Activated CD4-positive, alpha-beta T cell treated with anti-CD3 and anti-CD28 coated beads for 36 hours (primary cell): ENCODE measurements around the gene CRHR1. TPM values are rescaled to one million over a fixed set of nuclear protein-coding genes. Genes with fewer than 3 reads are reported as not detected.

Experiments used
- ATAC-seq: fragments of 200-7000 bp; cut with Tn5 transposase; one replicate; pipeline ENCODE4 v1.10.0; 2021; ENCODE audit warnings: mild to moderate bottlenecking, moderate library complexity
- CTCF ChIA-PET: fragments of 350-600 bp; sonication (Branson Sonifier 250); formaldehyde crosslinking; loops from one replicate; lab custom pipeline; 2021; ENCODE audit warnings: antibody characterized with exemption; lab: Charles Lee
- POLR2A ChIA-PET: fragments of 350-600 bp; sonication (Branson Sonifier 250); formaldehyde crosslinking; loops from one replicate; lab custom pipeline; 2021; ENCODE audit warnings: antibody characterized with exemption, inconsistent platforms; lab: Charles Lee
- DNase-seq: peaks from one replicate; pipeline ENCODE4 v3.0.0-alpha.2; 2020
- H3K27ac Mint-ChIP-seq: one replicate; pipeline ENCODE4 v1.8.0; 2021; ENCODE audit warnings: mixed read lengths
- H3K27me3 Mint-ChIP-seq: one replicate; pipeline ENCODE4 v1.8.0; 2021; ENCODE audit warnings: mixed read lengths
- H3K36me3 Mint-ChIP-seq: one replicate; pipeline ENCODE4 v1.8.0; 2021; ENCODE audit warnings: low read depth, mixed read lengths
- H3K4me1 Mint-ChIP-seq: one replicate; pipeline ENCODE4 v1.8.0; 2021; ENCODE audit warnings: mixed read lengths
- H3K4me3 Mint-ChIP-seq: one replicate; pipeline ENCODE4 v1.8.0; 2021; ENCODE audit warnings: mild to moderate bottlenecking, moderate library complexity, mixed read lengths
- H3K9me3 Mint-ChIP-seq: one replicate; pipeline ENCODE4 v1.8.0; 2021; ENCODE audit warnings: low read depth, mixed read lengths
- intact Hi-C, 2 experiments: fragments of 100-400 bp; cut with DNase I in 1 of 2; cut with micrococcal nuclease in 1 of 2; formaldehyde crosslinking; loops; one replicate each; pipeline versions ENCODE4 v1.14.2 to v1.15.1; 2022 to 2024; cut with DNase I, micrococcal nuclease
- total RNA-seq, 2 experiments: library from RNA; stranded (reverse); gene quantifications; one replicate each; pipeline ENCODE4 v1.2.3, GENCODE V29; 2021

Gene CRHR1
- total RNA-seq, 2 experiments from 2014 or later: not detected

- CTCF ChIA-PET: interaction anchor here (0.6 kb wide), 1 partner anchor 151 kb away, joined by 3 read pairs; no protein-coding TSS in a partner anchor
- POLR2A ChIA-PET: no interaction called here
- no peaks in the 10 kb centered on the region for H3K9me3 Mint-ChIP-seq
- H3K36me3 Mint-ChIP-seq: no peaks in the 10 kb centered on the region
- peaks cover 34% of the 10 kb centered on the region for H3K27me3 Mint-ChIP-seq
- no peak for ATAC-seq
- H3K4me1 Mint-ChIP-seq: no peaks in the 10 kb centered on the region
- no peak overlapping the region for H3K27ac Mint-ChIP-seq
- intact Hi-C loops: no loop called here
- DNase-seq: no peak
- H3K4me3 Mint-ChIP-seq: no peak overlapping the region
Measured at GRCh38 chr17:45791041-45791582, 7.0 kb downstream of the CRHR1 start.

DNA sequence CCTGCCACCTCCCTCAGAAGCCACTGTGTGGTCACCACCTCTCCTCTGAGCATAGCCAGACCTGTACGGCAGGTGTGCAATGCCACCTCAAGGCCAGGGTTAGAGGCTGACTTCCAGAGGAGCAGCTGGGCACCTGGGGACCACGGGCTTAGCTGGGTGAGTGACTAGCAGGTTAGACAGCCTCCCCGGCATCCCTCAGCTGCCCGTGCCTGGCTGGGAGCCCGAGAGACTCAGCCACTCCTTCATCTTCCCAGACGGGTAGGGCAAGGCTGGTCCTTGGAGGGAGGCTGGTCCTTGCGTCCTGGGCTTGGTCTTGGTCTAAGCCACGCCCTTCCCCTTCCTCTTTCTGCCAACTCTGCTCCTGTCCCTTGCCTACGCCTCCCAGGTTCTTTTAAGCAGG is 7.8 kb downstream of the CRHR1 start:
- Mint-ChIP-seq H3K27ac (no peak overlapping the region), H3K4me3 (no peak overlapping the region), H3K27me3 (peaks cover 35% of the 10 kb centered on the region), H3K4me1 (no peaks in the 10 kb centered on the region), H3K9me3 (no peaks in the 10 kb centered on the region), H3K36me3 (no peaks in the 10 kb centered on the region)
- intact Hi-C loops: no loop called here
- ATAC-seq (no peak), DNase-seq (no peak)
- CTCF ChIA-PET: no interaction called here
- POLR2A ChIA-PET: interaction anchor here (0.5 kb wide), 1 partner anchor 12 kb away, joined by 4 read pairs; no protein-coding TSS in a partner anchor

GRCh38 chr17:45792437-45792836 is 8.3 kb downstream of the CRHR1 start:
- intact Hi-C loops: no loop called here
- Mint-ChIP-seq H3K27me3 (peaks cover 32% of the 10 kb centered on the region), H3K27ac (no peak overlapping the region), H3K9me3 (no peaks in the 10 kb centered on the region), H3K4me1 (no peaks in the 10 kb centered on the region), H3K36me3 (no peaks in the 10 kb centered on the region), H3K4me3 (no peak overlapping the region)
- DNase-seq (no peak), ATAC-seq (no peak)
- CTCF ChIA-PET: no interaction called here
- POLR2A ChIA-PET: interaction anchor here (0.5 kb wide), 1 partner anchor 12 kb away, joined by 4 read pairs; no protein-coding TSS in a partner anchor

GRCh38 chr17:45792995-45793755 is 9.1 kb downstream of the CRHR1 start:
- ChIA-PET POLR2A (no interaction called here), CTCF (no interaction called here)
- Mint-ChIP-seq H3K27me3 (peaks cover 30% of the 10 kb centered on the region), H3K9me3 (no peaks in the 10 kb centered on the region), H3K4me3 (no peak overlapping the region), H3K27ac (no peak overlapping the region), H3K36me3 (no peaks in the 10 kb centered on the region), H3K4me1 (no peaks in the 10 kb centered on the region)
- ATAC-seq (no peak), DNase-seq (no peak)
- intact Hi-C loops: no loop called here

DNA sequence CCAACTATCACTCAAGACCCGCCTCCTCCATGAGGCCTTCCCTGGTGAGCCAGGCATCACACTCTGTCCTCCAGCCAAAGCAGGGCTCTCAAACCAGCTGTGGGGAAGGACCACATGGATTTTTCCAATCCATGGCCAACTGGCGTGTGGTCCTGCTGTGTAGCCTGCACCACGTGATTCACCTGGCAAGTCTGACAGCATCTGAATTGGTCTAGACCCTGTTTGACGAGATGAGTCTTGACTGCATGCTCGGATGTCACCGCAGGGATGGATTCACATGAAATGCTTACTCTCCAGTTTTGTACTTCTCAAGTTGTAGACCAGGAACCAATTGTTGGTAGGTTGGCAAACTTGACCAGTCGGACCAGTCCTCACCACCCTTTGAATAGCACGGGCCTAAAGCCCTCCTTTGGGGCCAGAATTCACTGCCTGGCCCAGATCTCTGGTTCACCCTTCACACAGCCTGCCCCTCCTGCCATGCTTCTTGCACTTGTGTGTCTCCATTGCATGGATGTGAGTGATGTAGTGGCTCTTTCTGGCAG is 9.9 kb downstream of the CRHR1 start:
- intact Hi-C loops: no loop called here

DNA sequence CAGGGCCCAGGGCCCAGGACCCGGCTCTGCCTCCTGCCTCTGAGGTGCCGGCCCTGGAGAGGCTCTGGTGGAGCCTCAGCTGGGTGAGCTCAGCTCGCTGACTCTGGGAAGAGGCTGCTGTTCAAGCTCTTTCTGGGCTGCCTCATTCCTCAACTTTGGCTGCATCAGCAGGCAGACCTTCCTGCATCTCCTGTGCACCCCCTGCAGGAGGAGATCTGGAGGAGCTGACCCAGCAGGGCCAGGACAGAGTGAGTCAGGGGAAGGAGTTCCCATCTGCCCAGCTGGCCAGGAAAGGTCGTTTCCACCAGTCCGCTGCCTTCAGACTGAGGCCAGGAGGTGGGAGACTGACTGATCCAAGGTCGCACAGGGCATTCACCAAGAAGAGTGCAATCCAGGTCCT is 10.7 kb downstream of the CRHR1 start:
- CTCF ChIA-PET: no interaction called here
- Mint-ChIP-seq H3K27me3 (peaks cover 28% of the 10 kb centered on the region), H3K27ac (no peak overlapping the region)

More for the DNA sequence above, 9.9 kb downstream of the CRHR1 start:
- H3K27me3 Mint-ChIP-seq: peaks cover 28% of the 10 kb centered on the region
- no peaks in the 10 kb centered on the region for H3K9me3 Mint-ChIP-seq
- DNase-seq: no peak
- no peaks in the 10 kb centered on the region for H3K4me1 Mint-ChIP-seq
- no peak overlapping the region for H3K27ac Mint-ChIP-seq
- H3K4me3 Mint-ChIP-seq: no peak overlapping the region
- ChIA-PET POLR2A (no interaction called here), CTCF (no interaction called here)
- no peak for ATAC-seq
- H3K36me3 Mint-ChIP-seq: no peaks in the 10 kb centered on the region

GRCh38 chr17:45800816-45801215 is 16.7 kb downstream of the CRHR1 start:
- H3K4me3 Mint-ChIP-seq: no peak overlapping the region
- H3K4me1 Mint-ChIP-seq: no peaks in the 10 kb centered on the region
- H3K27me3 Mint-ChIP-seq: peaks cover 25% of the 10 kb centered on the region
- CTCF ChIA-PET: interaction anchor here (0.5 to 0.9 kb wide), 2 partner anchors 11 to 563 kb away, joined by 3 read pairs; no protein-coding TSS in a partner anchor
- no peak for DNase-seq
- intact Hi-C loops: no loop called here
- no peaks in the 10 kb centered on the region for H3K36me3 Mint-ChIP-seq
- no peaks in the 10 kb centered on the region for H3K9me3 Mint-ChIP-seq
- no peak overlapping the region for H3K27ac Mint-ChIP-seq
- POLR2A ChIA-PET: no interaction called here
- no peak for ATAC-seq

More for the DNA sequence above, 10.7 kb downstream of the CRHR1 start:
- no peak for ATAC-seq
- Mint-ChIP-seq H3K36me3 (no peaks in the 10 kb centered on the region), H3K9me3 (no peaks in the 10 kb centered on the region), H3K4me3 (no peak overlapping the region), H3K4me1 (no peaks in the 10 kb centered on the region)
- intact Hi-C loops: no loop called here
- no peak for DNase-seq
- POLR2A ChIA-PET: no interaction called here

GRCh38 chr17:45801421-45801820 is 17.3 kb downstream of the CRHR1 start:
- no peak for ATAC-seq
- ChIA-PET CTCF (interaction anchor here (0.9 kb wide), 1 partner anchor 11 kb away, joined by 3 read pairs; no protein-coding TSS in a partner anchor), POLR2A (no interaction called here)
- Mint-ChIP-seq H3K9me3 (no peaks in the 10 kb centered on the region), H3K27ac (no peak overlapping the region), H3K4me3 (no peak overlapping the region), H3K4me1 (no peaks in the 10 kb centered on the region), H3K27me3 (peaks cover 28% of the 10 kb centered on the region), H3K36me3 (no peaks in the 10 kb centered on the region)
- no peak for DNase-seq
- intact Hi-C loops: no loop called here

DNA sequence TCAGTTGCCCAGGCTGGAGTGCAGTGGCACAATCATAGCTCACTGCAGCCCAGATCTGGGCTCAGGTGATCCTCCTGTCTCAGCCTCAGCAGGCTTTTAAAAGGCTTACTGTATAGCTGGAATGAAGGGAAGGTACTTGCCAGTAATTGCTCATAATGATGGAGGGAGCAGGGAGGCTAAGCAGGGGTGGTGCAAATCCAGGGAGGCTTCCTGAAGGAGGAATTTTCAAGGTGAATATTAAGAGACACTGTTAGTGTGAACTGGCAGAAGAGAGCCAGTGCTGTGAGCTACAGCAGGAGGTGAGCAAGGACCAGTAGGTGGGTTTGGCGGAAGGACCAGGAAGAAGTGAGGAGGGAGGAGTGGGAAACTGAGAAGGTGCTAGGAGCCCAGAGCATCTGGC is 24.7 kb downstream of the CRHR1 start:
- no peaks in the 10 kb centered on the region for H3K4me1 Mint-ChIP-seq
- POLR2A ChIA-PET: no interaction called here
- CTCF ChIA-PET: no interaction called here

DNA sequence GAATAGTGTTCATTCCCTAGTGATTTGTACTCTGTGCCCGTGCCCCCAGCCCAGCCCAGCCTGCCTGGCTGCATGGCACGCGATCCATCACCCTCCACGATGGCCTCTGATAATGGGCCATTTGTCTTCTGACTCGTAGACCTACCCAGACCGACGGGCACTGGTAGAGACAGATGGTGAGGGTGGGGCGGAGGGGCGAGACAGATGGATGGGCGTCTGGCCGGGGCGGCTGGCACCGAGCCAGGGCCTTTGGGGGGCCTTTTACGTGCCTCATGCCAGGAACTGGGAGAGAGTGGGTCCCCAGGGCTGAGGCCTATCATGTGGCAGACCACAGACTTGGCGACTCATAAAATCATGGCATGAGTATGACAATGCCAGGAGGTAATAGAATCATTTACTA is 25.4 kb downstream of the CRHR1 start:
- intact Hi-C loops: no loop called here
- H3K4me3 Mint-ChIP-seq: no peak overlapping the region

More for the DNA sequence above, 24.7 kb downstream of the CRHR1 start:
- no peak for DNase-seq
- H3K4me3 Mint-ChIP-seq: no peak overlapping the region
- H3K27ac Mint-ChIP-seq: no peak overlapping the region
- H3K27me3 Mint-ChIP-seq: peaks cover 18% of the 10 kb centered on the region
- no peaks in the 10 kb centered on the region for H3K9me3 Mint-ChIP-seq
- no peak for ATAC-seq
- H3K36me3 Mint-ChIP-seq: no peaks in the 10 kb centered on the region
- intact Hi-C loops: no loop called here

GRCh38 chr17:45812102-45812501 is 28.0 kb downstream of the CRHR1 start:
- H3K9me3 Mint-ChIP-seq: no peaks in the 10 kb centered on the region
- intact Hi-C loops: no loop called here
- POLR2A ChIA-PET: no interaction called here
- DNase-seq (no peak), ATAC-seq (no peak)
- no peak overlapping the region for H3K4me3 Mint-ChIP-seq
- no peak overlapping the region for H3K27ac Mint-ChIP-seq
- H3K36me3 Mint-ChIP-seq: no peaks in the 10 kb centered on the region
- H3K27me3 Mint-ChIP-seq: peaks cover 5% of the 10 kb centered on the region
- no peaks in the 10 kb centered on the region for H3K4me1 Mint-ChIP-seq
- CTCF ChIA-PET: interaction anchor here (0.6 to 1.0 kb wide), 3 partner anchors 11 to 1785 kb away, joined by 3 to 4 read pairs (median 3); no protein-coding TSS in a partner anchor

More for the DNA sequence above, 25.4 kb downstream of the CRHR1 start:
- Mint-ChIP-seq H3K9me3 (no peaks in the 10 kb centered on the region), H3K4me1 (no peaks in the 10 kb centered on the region), H3K27ac (no peak overlapping the region), H3K36me3 (no peaks in the 10 kb centered on the region), H3K27me3 (peaks cover 13% of the 10 kb centered on the region)
- DNase-seq: no peak
- ChIA-PET CTCF (no interaction called here), POLR2A (no interaction called here)
- ATAC-seq: no peak
